K562 (cell line): ENCODE data around the gene BDH1. TPM values are rescaled to one million over a fixed set of nuclear protein-coding genes. Genes with fewer than 3 reads are reported as not detected.

Experiments
- ATAC-seq: fragments of 200-7000 bp; cut with Tn5 transposase; 3 replicates; pipeline ENCODE4 v1.9.1; 2020; ENCODE audit warnings: moderate library complexity
- BruUV-seq: library from RNA; stranded (reverse); fragments of 400-500 nt; replicated peaks from 2 replicates; lab custom pipeline; 2021; lab: Mats Ljungman, UMichigan
- CTCF ChIA-PET: fragments of 300-600 bp; formaldehyde crosslinking; extraction: SDS; loops from one replicate; lab custom pipeline; 2021; ENCODE audit warnings: low intra/inter-chr PET ratio; lab: Yijun Ruan, JAX
- POLR2A ChIA-PET: fragments of 300-600, 350-650 bp; sonication (Branson Sonifier 250); formaldehyde crosslinking; extraction: SDS; loops from one replicate; lab custom pipeline; 2021; ENCODE audit warnings: antibody characterized with exemption, inconsistent platforms; lab: Yijun Ruan, JAX
- DNase-seq, 4 experiments: peaks; one replicate each; pipeline versions ENCODE4 v3.0.0 to v3.0.0-alpha.2; 2011 to 2018; ENCODE audit warnings: low spot score in 3 of 4, mixed read lengths in 3 of 4; ENCODE audit errors: extremely low read depth in 1 of 4
- FAIRE-seq: peaks from 2 replicates; lab custom pipeline; 2011; peaks lifted over from hg19 to GRCh38; lab: Jason Lieb, UNC
- H2AFZ ChIP-seq: 2 replicates; pipeline ENCODE4 v1.6.0; 2011; ENCODE audit warnings: low read depth, low read length, control low read depth, inconsistent platforms
- H3K27ac ChIP-seq: fragments of 200-600 bp; 3 replicates; pipeline ENCODE4 v1.8.0; 2011; ENCODE audit warnings: low read depth, mild to moderate bottlenecking, control low read depth, inconsistent platforms, low read length, moderate library complexity, mixed read lengths; ENCODE audit errors: extremely low read depth
- H3K27me3 ChIP-seq, 2 experiments: fragments of 300-600 bp in 1 of 2; 2 replicates in 1 of 2; 3 replicates in 1 of 2; pipeline versions ENCODE4 v1.6.0 to v1.8.0; 2011; ENCODE audit warnings: inconsistent platforms in 2 of 2, low read length in 2 of 2, mild to moderate bottlenecking in 1 of 2, mixed read lengths in 1 of 2, moderate library complexity in 1 of 2; ENCODE audit not compliant: control insufficient read depth in 2 of 2, insufficient read depth in 2 of 2
- H3K36me3 ChIP-seq: fragments of 300-600 bp; 3 replicates; pipeline ENCODE4 v1.8.0; 2011; ENCODE audit warnings: mild to moderate bottlenecking, low read length, inconsistent platforms; ENCODE audit not compliant: control insufficient read depth, insufficient read depth
- H3K4me1 ChIP-seq, 2 experiments: fragments of 200-600 bp in 1 of 2; replicated peaks in 1 of 2; 2 replicates in 1 of 2; 3 replicates in 1 of 2; pipeline versions ENCODE4 v1.5.1 to v1.8.0; 2011; ENCODE audit warnings: inconsistent platforms in 2 of 2, low read length in 2 of 2, mild to moderate bottlenecking in 1 of 2, mixed read lengths in 1 of 2, moderate library complexity in 1 of 2; ENCODE audit not compliant: control insufficient read depth in 2 of 2, insufficient read depth in 2 of 2
- H3K4me2 ChIP-seq: 2 replicates; pipeline ENCODE4 v1.6.1; 2011; ENCODE audit warnings: low read length, control low read depth, inconsistent platforms, mixed read lengths; ENCODE audit not compliant: insufficient read depth
- H3K4me3 ChIP-seq: fragments of 200-600 bp; sonication (generic), shearing (Covaris generic); 2 replicates; pipeline ENCODE4 v1.5.1; 2016; ENCODE audit warnings: control low read depth, inconsistent platforms
- H3K79me2 ChIP-seq: fragments of 200-600 bp; 3 replicates; pipeline ENCODE4 v1.8.0; 2011; ENCODE audit warnings: low read length, inconsistent platforms; ENCODE audit not compliant: control insufficient read depth, insufficient read depth
- H3K9ac ChIP-seq, 2 experiments: 2 replicates each; pipeline versions ENCODE4 v1.6.0 to v1.6.1; 2011; ENCODE audit warnings: low read depth in 2 of 2, low read length in 2 of 2, control low read depth in 1 of 2, inconsistent platforms in 1 of 2, mild to moderate bottlenecking in 1 of 2, mixed read lengths in 1 of 2; ENCODE audit not compliant: insufficient read depth in 1 of 2
- H3K9me1 ChIP-seq: one replicate; pipeline ENCODE4 v1.6.0; 2011; ENCODE audit warnings: inconsistent platforms, mild to moderate bottlenecking, low read length, moderate library complexity; ENCODE audit not compliant: control insufficient read depth, insufficient read depth
- H3K9me3 ChIP-seq: replicated peaks from 2 replicates; pipeline ENCODE4 v1.5.1; 2011; ENCODE audit warnings: low read depth, low read length, inconsistent platforms; ENCODE audit not compliant: control insufficient read depth, insufficient read depth
- H4K20me1 ChIP-seq: replicated peaks from 2 replicates; pipeline ENCODE4 v1.6.1; 2011; ENCODE audit warnings: low read length, inconsistent platforms, mixed read lengths; ENCODE audit not compliant: control insufficient read depth, insufficient read depth
- CBX1 ChIP-seq: sonication (generic); IDR thresholded peaks from 2 replicates; pipeline ENCODE4 v1.6.1; 2016; ENCODE audit warnings: antibody characterized with exemption, low read depth, mild to moderate bottlenecking
- CTBP1 ChIP-seq: fragments of 450-650 bp; IDR thresholded peaks from 2 replicates; pipeline ENCODE4 v1.6.1; 2016; ENCODE audit warnings: borderline replicate concordance
- ETV1 ChIP-seq: fragments of 450-650 bp; conservative IDR thresholded peaks from 2 replicates; pipeline ENCODE4 v1.6.1; 2016; ENCODE audit warnings: missing genetic modification characterization, control low read depth, low read depth, missing compliant biosample characterization
- JUN ChIP-seq, 2 experiments: sonication (generic) in 1 of 2; formaldehyde crosslinking in 1 of 2; IDR thresholded peaks; 2 replicates each; pipeline versions ENCODE4 v1.6.1 to v1.8.0; 2012 to 2022; ENCODE audit warnings: borderline replicate concordance in 2 of 2, mild to moderate bottlenecking in 2 of 2, improper control_type of control experiment in 1 of 2, low read depth in 1 of 2, low read length in 1 of 2, missing genetic modification reagents in 1 of 2
- MAFK ChIP-seq: IDR thresholded peaks from 2 replicates; pipeline ENCODE4 v1.6.1; 2011; ENCODE audit warnings: low read length, improper control_type of control experiment
- MTA2 ChIP-seq: fragments of 450-650 bp; IDR thresholded peaks from 2 replicates; pipeline ENCODE4 v1.6.1; 2016; ENCODE audit warnings: low read depth
- PPARD ChIP-seq: fragments of 250-450 bp; sonication (Bioruptor Pico); IDR thresholded peaks from 2 replicates; pipeline ENCODE4 v1.8.0; 2022; ENCODE audit warnings: inconsistent platforms, mild to moderate bottlenecking, moderate library complexity
- RBM25 ChIP-seq: fragments of 200-400 bp; formaldehyde crosslinking; IDR thresholded peaks from 2 replicates; pipeline ENCODE4 v1.6.1; 2018; ENCODE audit warnings: low read length, low read depth, moderate library complexity; ENCODE audit not compliant: severe bottlenecking
- RBM39 ChIP-seq: fragments of 200-400 bp; formaldehyde crosslinking; optimal IDR thresholded peaks from 2 replicates; pipeline ENCODE3; 2018; ENCODE audit warnings: low read depth, low read length
- SMARCC2 ChIP-seq: fragments of 450-650 bp; IDR thresholded peaks from 2 replicates; pipeline ENCODE4 v1.6.1; 2017; ENCODE audit warnings: antibody characterized with exemption, moderate library complexity, mild to moderate bottlenecking, low read depth
- SMARCE1 ChIP-seq: fragments of 450-650 bp; IDR thresholded peaks from 2 replicates; pipeline ENCODE4 v1.7.1; 2016; ENCODE audit warnings: mild to moderate bottlenecking
- ZNF133 ChIP-seq: fragments of 250-450 bp; sonication (Bioruptor Pico); IDR thresholded peaks from 2 replicates; pipeline ENCODE4 v1.4.0; 2020; ENCODE audit warnings: mild to moderate bottlenecking
- ZNF445 ChIP-seq: fragments of 250-450 bp; sonication (Bioruptor Pico); IDR thresholded peaks from 2 replicates; pipeline ENCODE4 v1.4.0; 2020; ENCODE audit warnings: low read depth, mild to moderate bottlenecking, moderate library complexity
- ZNF696 ChIP-seq: fragments of 250-450 bp; sonication (Bioruptor Pico); conservative IDR thresholded peaks from 2 replicates; pipeline ENCODE4 v1.4.0; 2020; ENCODE audit warnings: mild to moderate bottlenecking, moderate library complexity
- WGBS: fragments of 100-300 bp; shearing (Covaris generic); methylation state at CpG from one replicate; pipeline ENCODE4 v1.1.6; 2016; ENCODE audit warnings: low coverage, mixed read lengths; ENCODE audit not compliant: insufficient coverage; ENCODE audit errors: missing lambda C conversion rate; 5-methylcytosine and 5-hydroxymethylcytosine counted together
- in situ Hi-C: fragments of 300-500 bp; cut with MboI; formaldehyde crosslinking; loops from 4 replicates; pipeline ENCODE4 v1.15.0; 2018; ENCODE audit warnings: inconsistent platforms, mixed read lengths
- intact Hi-C: fragments of 100-400 bp; cut with micrococcal nuclease; formaldehyde crosslinking; loops from 2 replicates; pipeline ENCODE4 v1.14.2; 2022
- polyA plus RNA-seq, 8 experiments: library from polyadenylated mRNA; depleted of rRNA in 4 of 8; stranded (reverse) in 5 of 8; unstranded in 3 of 8; fragments of >200 nt; fragmentation: Nextera tagmentation in 2 of 8; fragmentation: Illumina TruSeq in 1 of 8; extraction: Ambion mirVana in 2 of 8; extraction: Trizol in 1 of 8; gene quantifications; 2 replicates each; pipeline versions ENCODE4 v1.2.1 to v1.2.3, GENCODE V29; 2011 to 2014; ENCODE audit warnings: inconsistent platforms in 1 of 8, missing spikeins in 1 of 8
- total RNA-seq, 7 experiments: library from RNA; depleted of rRNA in 6 of 7; stranded (reverse); fragments of >200 nt in 6 of 7; fragmentation: Illumina TruSeq in 2 of 7; extraction: Trizol in 2 of 7; gene quantifications; 2 replicates each; pipeline versions ENCODE4 v1.2.1 to v1.2.3, GENCODE V29; 2011 to 2021; ENCODE audit warnings: low replicate concordance in 1 of 7
- TF ChIP-seq, protein P1 (sequence below), 2 experiments: IDR thresholded peaks in 1 of 2; conservative IDR thresholded peaks in 1 of 2; 2 replicates each; pipeline ENCODE4 v1.6.1; 2016; ENCODE audit warnings: low read depth in 2 of 2, mild to moderate bottlenecking in 1 of 2, missing compliant biosample characterization in 1 of 2, missing genetic modification characterization in 1 of 2, moderate library complexity in 1 of 2

Gene BDH1
- total and polyA plus RNA-seq, 9 of the 15 experiments (the other 6 are each of a cell fraction or from before 2014, with no cell fraction given) = 0.07 to 0.89 (median 0.12) TPM; not detected in 3

- no peak overlapping the region for H2AFZ ChIP-seq
- no peak overlapping the region for H3K9ac ChIP-seq
- H3K27ac ChIP-seq = no peak overlapping the region
- ChIA-PET POLR2A (interaction anchor here (0.8 kb wide), 1 partner anchor 9 kb away, joined by 3 read pairs; no protein-coding TSS in a partner anchor), CTCF (no interaction called here)
- FAIRE-seq (no peak), DNase-seq (no peak), ATAC-seq (no peak)
- no peak overlapping the region for H3K4me3 ChIP-seq
- H3K9me1 ChIP-seq = no peaks in the 10 kb centered on the region
- intact Hi-C loops = no loop called here
- 7% methylated on average over 4 of the region's 4 CpGs for WGBS
- no peak overlapping the region for H3K4me2 ChIP-seq
- peaks cover 62 to 80% of the 10 kb centered on the region in 2 experiments for H3K27me3 ChIP-seq
- in situ Hi-C loops = no loop called here
- no peaks in the 10 kb centered on the region for H3K4me1 ChIP-seq
- 0 out of 2 replicates have a peak, but pooled peaks cover 3% of the 10 kb centered on the region for H4K20me1 ChIP-seq
- H3K79me2 ChIP-seq = no peaks in the 10 kb centered on the region
- no TSS peak for BruUV-seq
- TF ChIP-seq JUN (IDR thresholded peaks at IDR 0.05; ENCODE audit: borderline replicate concordance, low read depth, low read length) (no peak), JUN (CRISPR knock-in tag; IDR thresholded peaks at IDR 0.05; ENCODE audit: borderline replicate concordance) (no peak), MAFK (no peak), CBX1 (no peak), PPARD (CRISPR knock-in tag) (no peak), RBM39 (no peak)
- no peaks in the 10 kb centered on the region for H3K36me3 ChIP-seq
- no peaks in the 10 kb centered on the region; the same call in 1 of the 2 replicates for H3K9me3 ChIP-seq
Measured at GRCh38 chr3:197482001-197482400, 73.8 kb downstream of the BDH1 start.

GRCh38 chr3:197480320-197480719 lies 75.4 kb downstream of the BDH1 start:
- Histone ChIP-seq H3K9ac (no peak overlapping the region), H3K4me1 (no peaks in the 10 kb centered on the region), H2AFZ (no peak overlapping the region), H3K4me3 (no peak overlapping the region), H3K36me3 (no peaks in the 10 kb centered on the region), H3K4me2 (no peak overlapping the region), H3K27ac (no peak overlapping the region), H4K20me1 (no peaks in the 10 kb centered on the region), H3K27me3 (peaks cover 59 to 80% of the 10 kb centered on the region in 2 experiments), H3K9me1 (no peaks in the 10 kb centered on the region), H3K9me3 (no peaks in the 10 kb centered on the region; the same call in 1 of the 2 replicates), H3K79me2 (no peaks in the 10 kb centered on the region)
- 5% methylated on average over 3 of the region's 3 CpGs for WGBS
- DNase-seq (no peak), FAIRE-seq (no peak), ATAC-seq (no peak)
- BruUV-seq = no TSS peak
- ChIA-PET CTCF (no interaction called here), POLR2A (no interaction called here)
- intact Hi-C loops = no loop called here
- in situ Hi-C loops = no loop called here
- TF ChIP-seq SMARCC2 (no peak), ZNF445 (CRISPR knock-in tag) (no peak), SMARCE1 (no peak), MTA2 (no peak), ZNF696 (CRISPR knock-in tag) (no peak), CTBP1 (no peak), ETV1 (tag) (no peak), ZNF133 (CRISPR knock-in tag) (no peak), RBM25 (no peak)
- TF ChIP-seq, protein P1, sequence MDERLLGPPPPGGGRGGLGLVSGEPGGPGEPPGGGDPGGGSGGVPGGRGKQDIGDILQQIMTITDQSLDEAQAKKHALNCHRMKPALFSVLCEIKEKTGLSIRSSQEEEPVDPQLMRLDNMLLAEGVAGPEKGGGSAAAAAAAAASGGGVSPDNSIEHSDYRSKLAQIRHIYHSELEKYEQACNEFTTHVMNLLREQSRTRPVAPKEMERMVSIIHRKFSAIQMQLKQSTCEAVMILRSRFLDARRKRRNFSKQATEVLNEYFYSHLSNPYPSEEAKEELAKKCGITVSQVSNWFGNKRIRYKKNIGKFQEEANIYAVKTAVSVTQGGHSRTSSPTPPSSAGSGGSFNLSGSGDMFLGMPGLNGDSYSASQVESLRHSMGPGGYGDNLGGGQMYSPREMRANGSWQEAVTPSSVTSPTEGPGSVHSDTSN (CRISPR knock-in tag; IDR thresholded peaks at IDR 0.05; ENCODE audit: low read depth) = no peak
- TF ChIP-seq, protein P1 (tag; conservative IDR thresholded peaks at IDR 0.05; ENCODE audit: low read depth) = no peak
